ENCODE results near the gene GPR15LG. TPM values are rescaled to one million over a fixed set of nuclear protein-coding genes. Genes with fewer than 3 reads are reported as not detected.
"Not testable (repeated sequence)": the region's sequence is repeated elsewhere in the genome, so short reads cannot be mapped to it uniquely, and the experiment has no call there.

The GPR15LG gene
- polyA plus RNA-seq, 3 donors, result 0.25 TPM; not detected in 2

DNA sequence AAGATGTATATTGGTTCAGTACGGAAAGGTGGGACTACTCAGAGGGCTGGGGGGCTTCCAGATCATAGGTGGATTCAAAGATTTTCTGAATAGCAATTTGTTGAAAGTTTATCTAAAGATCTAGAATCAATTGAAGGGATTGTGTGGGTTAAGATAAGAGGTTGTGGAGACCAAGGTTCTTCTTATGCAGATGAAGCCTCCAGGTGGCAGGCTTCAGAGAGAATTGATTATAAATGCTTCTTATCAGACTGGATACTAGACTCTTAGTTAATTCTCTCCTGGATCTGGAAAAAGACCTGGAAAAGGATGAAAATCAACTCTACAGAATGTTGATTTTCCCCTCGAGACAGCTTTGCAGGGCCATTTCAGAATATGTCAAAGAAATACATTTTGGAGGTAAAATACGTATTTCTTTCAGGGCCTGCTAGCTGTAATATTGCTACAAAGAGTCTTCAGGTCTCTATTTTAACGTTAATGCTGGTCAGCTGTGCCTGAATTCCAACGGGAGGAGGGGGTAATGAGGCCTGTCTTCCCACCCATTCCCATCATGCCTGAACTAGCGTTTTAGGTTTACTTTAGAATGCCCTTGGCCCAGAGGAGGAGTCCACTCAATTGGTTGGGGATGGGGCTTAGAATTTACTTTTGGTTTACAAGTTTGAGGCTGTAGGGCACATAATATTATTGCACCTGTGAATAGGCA is 12.8 kb upstream of the GPR15LG start:
- no peak overlapping the region for H3K27ac ChIP-seq (ENCODE audit: low read depth, low read length)
- 43 to 54% (median 47%) methylated on average over 6 of the region's 6 CpGs for WGBS, 3 donors

DNA sequence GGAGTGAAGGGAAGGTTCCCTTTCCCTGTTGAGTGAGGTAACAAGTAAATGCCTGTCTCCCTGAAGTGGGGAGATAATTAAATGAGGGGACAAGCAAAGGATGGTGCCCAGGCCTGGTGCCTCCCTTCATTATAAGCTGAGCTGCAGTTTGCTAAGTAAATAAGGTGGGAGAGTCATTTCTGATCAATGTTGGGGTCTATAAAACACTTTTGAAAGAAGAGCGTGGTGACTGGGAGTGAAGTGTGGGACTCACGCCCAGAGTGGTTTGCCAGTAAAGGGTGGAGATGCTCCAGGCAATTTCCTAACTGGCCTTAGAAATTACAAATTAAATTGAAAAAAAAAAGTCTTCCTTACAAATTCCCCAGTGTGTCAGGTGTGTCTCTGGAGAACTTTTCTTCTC is 9.6 kb upstream of the GPR15LG start:
- 50 to 75% (median 65%) methylated on average over 2 of the region's 2 CpGs for WGBS, 3 donors
- no peak overlapping the region for H3K27ac ChIP-seq (ENCODE audit: low read depth, low read length)

DNA sequence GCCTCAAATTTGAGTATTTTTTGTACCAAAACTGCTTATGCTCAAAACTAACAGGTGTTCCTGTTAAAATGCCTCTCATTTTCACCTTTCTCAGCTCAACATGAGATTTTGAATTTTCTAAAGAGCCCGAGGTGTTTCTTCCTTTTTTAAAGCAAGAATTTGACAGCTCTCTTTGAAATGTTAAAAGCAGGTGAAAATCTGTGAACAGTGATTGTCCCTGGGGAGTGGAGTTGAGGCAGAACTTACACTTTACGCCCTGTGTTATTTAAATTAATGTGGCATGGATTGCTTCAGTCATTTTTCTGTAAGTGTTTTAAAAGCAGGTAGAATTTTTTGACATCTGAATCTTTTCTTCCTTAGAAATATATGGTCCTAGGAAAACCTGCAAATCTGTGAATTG is 9.2 kb upstream of the GPR15LG start:
- H3K27ac ChIP-seq (ENCODE audit: low read depth, low read length), result no peak overlapping the region
- WGBS, 3 donors, result 27 to 40% (median 35%) methylated on average over 2 of the region's 2 CpGs

DNA sequence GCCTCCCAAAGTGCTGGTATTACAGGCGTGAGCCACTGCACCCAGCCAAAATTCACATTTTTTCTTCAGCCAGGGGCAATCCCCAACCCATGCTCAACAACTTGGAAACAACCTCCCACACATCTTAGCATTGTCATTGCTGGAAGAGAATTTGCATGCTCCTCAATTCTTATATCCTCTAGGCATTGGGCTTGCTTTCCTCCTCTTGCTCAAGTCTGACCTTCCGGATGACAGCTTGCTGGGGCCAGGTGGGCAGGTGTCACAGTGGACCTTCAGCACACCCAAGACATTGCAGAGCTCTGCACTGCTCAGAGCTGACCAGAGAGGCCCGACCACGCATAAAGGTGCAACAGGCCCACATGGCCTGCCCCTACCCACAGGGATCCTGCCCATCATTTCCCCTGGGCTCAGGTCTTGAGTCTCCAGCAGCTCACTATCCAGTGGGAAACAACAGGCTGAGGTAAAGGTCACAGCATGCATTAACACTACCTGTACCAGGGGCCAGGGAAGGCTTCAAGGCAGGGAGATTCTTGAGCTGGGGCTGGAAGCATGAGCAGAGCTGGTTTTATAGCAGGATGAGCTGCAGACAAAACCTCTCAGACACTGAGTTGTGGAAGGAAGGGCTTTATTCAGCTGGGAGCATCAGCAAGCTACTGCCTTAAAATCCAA is 6.8 kb upstream of the GPR15LG start:
- WGBS, 3 donors, result 90 to 91% (median 91%) methylated on average over 4 of the region's 4 CpGs
- no peak overlapping the region for H3K27ac ChIP-seq (ENCODE audit: low read depth, low read length)

DNA sequence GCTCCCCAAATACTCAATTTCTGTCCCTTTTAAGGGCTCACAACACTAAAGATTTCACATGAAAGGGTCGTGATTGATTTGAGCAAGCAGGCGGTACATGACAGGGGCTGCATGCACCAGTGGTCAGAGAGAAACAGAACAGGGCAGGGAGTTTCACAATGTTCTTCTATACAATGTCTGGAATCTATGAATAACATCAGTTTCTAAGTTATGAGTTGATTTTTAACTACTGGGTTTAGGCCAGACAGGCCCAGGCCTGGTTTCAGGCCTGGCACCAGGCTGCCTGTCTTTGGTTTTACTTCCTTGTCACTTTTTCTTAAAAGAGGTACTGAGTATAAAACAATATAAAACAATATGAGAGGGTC is 6.3 kb upstream of the GPR15LG start:
- 84 to 92% (median 89%) methylated on average over 2 of the region's 2 CpGs for WGBS, 3 donors
- not testable (repeated sequence) for H3K27ac ChIP-seq (ENCODE audit: low read depth, low read length)

DNA sequence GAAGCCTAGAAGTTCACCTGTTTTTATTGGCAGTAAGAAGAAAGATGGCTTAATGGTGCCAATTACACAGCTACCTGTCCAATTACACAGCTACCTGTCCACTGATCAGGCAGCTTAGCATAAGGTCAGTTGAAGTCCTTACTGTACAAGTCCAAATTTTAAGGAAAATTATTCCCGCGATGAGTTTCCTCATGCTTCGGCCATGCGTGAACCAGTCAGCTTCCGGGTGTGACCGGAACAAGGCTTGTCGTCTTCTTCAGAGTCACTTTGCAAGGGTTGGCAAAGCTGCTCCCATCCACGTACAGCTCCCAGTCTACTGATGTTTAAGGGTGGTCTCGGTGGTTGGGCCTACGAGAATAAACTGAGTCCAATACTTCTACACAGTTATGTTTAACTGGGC is 5.2 kb upstream of the GPR15LG start:
- H3K27ac ChIP-seq (ENCODE audit: low read depth, low read length), result not testable (repeated sequence)
- 95 to 98% (median 96%) methylated on average over 10 of the region's 10 CpGs for WGBS, 3 donors

DNA sequence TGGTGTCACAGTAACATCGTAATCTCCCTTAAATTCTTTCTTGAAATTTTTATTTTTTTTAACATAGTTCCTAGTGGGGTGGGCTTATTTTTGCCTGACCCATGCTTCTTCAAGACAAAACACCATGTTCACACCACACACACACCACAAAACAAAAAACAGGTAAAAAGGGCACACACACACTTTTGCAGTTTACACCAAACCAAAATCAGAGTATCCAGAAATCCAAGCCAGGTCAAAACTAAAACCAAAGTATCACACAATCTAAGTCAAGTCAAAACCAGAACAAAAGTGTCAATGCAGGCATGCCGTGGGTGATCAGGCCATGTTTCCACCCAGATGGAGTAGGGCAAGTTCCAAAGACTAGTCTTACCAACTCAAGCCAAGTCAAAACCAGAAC is 2.4 kb upstream of the GPR15LG start:
- 73 to 86% (median 80%) methylated on average over 2 of the region's 2 CpGs for WGBS, 3 donors
- H3K27ac ChIP-seq (ENCODE audit: low read depth, low read length), result not testable (repeated sequence)

DNA sequence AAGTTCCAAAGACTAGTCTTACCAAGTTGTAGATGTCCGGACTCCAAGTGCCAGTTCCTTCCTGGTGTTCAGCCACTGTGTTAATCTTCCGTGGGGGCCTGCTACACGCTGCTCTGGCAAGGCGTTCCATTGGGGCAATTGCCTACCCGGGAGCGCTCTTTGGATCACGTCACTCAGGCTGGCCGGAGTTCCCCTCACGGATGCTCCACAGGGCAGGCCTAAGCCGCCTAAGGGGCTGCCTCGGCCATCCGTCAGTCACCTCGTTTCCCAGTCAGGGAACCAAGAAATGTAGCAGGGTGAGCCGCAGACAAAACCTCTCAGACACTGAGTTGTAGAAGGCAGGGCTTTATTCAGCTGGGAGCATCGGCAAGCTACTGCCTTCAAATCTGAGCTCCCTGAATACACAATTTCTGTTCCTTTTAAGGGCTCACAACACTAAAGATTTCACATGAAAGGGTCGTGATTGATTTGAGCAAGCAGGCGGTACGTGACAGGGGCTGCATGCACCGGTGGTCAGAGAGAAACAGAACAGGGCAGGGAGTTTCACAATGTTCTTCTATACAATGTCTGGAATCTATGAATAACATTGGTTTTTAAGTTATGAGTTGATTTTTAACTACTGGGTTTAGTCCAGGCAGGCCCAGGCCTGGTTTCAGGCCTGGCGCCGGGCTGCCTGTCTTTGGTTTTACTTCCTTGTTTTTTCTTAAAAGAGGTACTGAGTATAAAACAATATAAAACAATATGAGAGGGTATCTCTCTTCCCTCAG is 1.7 kb upstream of the GPR15LG start:
- H3K27ac ChIP-seq (ENCODE audit: low read depth, low read length), result not testable (repeated sequence)
- 78 to 89% (median 82%) methylated on average over 18 to 20 of the region's 21 CpGs for WGBS, 3 donors

DNA sequence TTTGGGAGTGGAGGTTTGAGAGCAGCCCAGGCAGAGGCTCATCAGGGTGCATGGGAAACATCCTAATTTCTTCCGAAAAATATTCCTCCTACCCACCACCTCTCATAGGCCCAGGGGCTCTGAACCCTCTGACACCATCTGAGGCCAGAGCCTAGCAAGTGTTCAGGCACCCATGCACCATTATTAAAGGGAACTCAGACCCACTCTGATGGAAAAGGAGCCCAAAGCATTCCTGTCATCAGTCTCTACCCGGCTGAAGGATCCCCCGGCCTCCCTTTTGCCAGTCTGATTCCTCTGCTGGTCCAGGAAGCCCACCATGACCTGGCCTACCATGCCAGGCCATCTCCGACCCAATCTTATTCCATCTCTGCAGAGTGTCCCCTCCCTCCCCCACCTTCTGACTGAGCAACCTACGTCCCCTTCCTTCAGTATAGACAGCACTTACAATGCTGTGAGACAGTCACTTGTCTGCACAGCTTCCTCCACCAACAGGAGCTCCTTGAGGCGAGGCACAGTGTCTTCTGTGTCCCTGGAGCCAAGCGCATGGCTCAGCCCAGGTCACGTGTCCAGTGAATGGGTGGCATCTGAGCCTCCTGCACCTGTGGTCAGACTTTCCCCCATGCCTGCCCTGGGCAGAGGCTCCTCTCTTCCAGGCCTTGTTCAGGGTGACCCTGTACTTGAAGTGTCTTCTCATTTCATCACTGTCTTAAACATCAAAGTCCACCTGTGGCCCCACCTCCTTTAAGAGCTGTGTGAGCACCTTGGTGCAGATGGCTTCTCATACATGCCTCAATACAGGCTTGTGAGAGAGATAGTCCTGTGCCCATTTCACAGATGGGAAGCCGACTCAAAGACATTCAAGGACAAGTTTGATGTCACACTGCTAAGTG is 889 bp upstream of the GPR15LG start:
- no peak overlapping the region for H3K27ac ChIP-seq (ENCODE audit: low read depth, low read length)
- 81 to 90% (median 89%) methylated on average over 9 of the region's 9 CpGs for WGBS, 3 donors

DNA sequence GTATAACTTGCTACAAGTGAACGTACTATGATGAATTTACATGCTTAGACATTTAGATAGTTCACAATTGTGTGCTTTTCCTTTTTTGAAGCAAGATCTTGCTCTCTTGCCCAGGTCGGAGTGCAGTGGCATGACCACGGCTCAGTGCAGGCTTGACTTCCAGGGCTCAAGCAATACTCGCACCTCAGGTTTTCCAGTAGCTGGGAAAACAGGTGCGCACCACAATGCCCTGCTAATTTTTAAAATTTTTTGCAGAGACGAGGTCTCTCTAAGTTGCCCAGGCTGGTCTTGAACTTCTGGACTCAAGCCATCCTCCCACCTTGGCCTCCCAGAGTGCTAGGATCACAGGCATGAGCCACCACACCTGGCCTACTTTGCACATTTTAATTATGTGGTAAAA is 1.8 kb downstream of the GPR15LG start:
- 86 to 91% (median 86%) methylated on average over 6 of the region's 6 CpGs for WGBS, 3 donors
- no peak overlapping the region for H3K27ac ChIP-seq (ENCODE audit: low read depth, low read length)

DNA sequence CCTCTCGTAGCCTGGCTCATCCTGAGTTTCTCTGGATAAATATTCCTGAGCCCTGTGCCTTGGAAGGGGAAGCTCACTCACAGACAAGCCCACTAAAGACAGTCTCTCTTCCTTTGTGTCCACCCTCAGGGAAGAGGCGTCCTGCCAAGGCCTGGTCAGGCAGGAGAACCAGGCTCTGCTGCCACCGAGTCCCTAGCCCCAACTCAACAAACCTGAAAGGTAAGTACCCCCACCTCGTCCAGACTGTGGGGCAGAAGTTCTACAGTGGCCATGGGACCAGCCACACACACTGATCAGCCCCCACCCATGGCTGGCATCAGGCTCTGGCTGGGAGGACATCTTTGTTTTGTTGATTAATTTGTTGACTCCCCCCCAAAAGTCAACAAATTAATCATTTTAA is 2.8 kb downstream of the GPR15LG start:
- H3K27ac ChIP-seq (ENCODE audit: low read depth, low read length), result no peak overlapping the region
- WGBS, 3 donors, result 57 to 84% (median 83%) methylated on average over 4 of the region's 4 CpGs

DNA sequence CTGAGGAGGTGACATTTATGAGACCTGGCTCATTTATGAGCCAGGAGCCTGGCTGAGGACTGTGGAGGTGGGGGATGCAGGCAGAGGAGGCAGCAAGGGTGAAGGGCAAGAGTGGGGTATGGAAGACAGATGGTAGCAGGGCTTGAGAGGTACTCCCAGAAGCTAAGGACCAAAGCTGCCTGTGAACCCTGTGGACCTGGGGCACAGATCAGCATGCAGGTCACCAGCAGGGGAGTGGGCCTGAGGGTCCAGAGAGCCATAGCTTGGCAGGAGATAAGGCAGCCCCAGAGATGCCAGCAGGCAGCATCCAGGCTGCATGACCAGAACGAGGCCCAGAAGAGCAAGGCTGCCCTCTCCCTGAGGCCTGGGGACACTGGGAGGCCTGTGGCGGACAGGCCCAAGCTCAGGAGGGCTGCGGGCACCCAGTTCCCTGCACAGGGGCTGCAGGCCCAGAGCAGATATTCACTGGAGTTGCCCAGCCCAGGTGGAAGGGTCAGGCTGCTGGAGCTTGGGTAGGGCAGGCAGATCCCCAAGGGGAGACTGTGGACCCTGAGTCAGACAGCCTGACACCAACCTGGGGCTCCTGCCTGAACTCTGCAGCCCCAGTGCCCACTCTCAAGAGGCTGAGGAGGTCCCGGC is 3.4 kb downstream of the GPR15LG start:
- no peak overlapping the region for H3K27ac ChIP-seq (ENCODE audit: low read depth, low read length)
- 87 to 91% (median 89%) methylated on average over 4 of the region's 4 CpGs for WGBS, 3 donors

DNA sequence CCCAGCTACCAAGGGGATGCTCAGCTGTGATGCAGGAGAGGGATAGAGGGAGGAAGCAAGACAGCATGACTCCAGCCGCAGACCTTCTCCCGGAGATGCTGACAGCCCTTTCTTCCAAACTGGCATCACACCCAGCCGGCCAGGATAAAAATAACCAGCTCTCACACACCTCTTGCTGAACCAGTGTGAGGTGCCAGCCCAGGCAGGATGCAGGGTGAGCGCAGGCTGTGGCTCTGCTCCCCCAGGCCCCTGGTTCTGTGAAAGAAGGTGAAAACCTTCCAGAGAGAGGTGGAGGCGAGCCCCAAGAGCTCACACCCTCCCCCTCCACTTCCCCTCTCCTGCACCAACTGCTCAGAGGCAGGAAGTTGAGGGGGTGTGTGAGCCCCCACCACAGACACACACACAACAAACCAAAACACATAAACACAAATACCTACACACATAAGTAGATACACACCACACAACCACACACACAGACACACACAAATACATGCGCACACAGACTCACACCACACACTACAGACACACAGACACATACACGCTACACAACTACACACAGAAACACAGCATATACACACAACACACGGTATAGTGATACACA is 4.0 kb downstream of the GPR15LG start:
- WGBS, 3 donors, result 58 to 73% (median 59%) methylated on average over 8 of the region's 8 CpGs
- no peak overlapping the region for H3K27ac ChIP-seq (ENCODE audit: low read depth, low read length)

DNA sequence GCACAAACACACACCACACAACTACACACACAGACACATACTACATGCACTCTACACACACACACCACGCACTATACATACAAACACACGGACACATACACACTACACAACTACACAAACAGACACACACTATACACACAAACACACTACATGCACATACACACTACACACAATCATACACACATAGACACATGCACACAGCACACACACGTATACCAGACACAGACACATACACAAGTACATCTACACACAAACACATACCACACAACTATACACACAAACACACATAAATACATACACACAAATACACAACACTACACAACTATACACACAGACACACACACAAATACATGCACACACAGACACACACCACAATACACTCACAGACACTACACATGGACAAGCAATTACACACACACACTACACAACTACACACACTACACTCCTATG is 4.6 kb downstream of the GPR15LG start:
- 83 to 95% (median 92%) methylated on average over 3 of the region's 3 CpGs for WGBS, 3 donors
- no peak overlapping the region for H3K27ac ChIP-seq (ENCODE audit: low read depth, low read length)

DNA sequence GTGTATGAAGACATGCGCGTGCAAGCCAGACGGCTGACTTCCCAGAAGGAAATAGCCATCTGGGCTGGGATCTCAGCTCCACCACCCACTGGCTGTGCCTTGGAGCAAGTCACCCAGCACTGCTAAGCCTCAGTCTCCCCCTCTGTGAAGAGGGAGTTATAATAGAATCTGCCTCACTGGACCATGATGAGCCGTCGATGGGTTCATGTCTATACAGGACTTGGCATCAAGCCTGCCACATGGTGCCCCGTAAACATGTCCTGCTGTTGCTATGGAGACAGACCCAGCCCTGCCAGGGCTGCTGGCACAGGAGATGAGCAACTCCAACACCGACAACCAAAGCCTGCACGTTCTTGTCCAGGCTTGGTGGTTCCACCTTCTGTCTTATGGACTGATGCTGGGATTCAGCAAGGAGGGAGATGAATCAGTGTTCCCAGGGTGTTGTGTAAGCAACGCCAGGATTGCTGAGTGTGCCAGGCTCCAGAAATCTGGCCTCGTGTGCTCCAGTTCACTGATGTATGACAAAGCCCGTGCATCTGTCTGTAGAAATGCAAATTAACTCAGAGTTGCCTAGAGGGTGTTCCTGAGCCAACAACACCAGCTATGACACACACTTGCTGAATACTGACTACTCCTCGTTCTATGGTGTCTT is 5.6 kb downstream of the GPR15LG start:
- no peak overlapping the region for H3K27ac ChIP-seq (ENCODE audit: low read depth, low read length)
- WGBS, 3 donors, result 65 to 70% (median 65%) methylated on average over 12 of the region's 12 CpGs

DNA sequence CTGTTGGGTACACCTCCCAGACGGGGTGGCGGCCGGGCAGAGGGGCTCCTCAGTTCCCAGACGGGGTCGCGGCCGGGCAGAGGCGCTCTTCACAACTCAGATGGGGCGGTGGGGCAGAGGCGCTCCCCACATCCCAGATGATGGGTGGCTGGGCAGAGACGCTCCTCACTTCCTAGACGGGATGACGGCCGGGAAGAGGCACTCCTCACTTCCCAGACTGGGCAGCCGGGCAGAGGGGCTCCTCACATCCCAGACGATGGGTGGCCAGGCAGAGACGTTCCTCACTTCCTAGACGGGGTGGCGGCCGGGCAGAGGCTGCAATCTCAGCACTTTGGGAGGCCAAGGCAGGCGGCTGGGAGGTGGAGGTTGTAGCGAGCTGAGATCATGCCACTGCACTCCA is 6.8 kb downstream of the GPR15LG start:
- H3K27ac ChIP-seq (ENCODE audit: low read depth, low read length), result not testable (repeated sequence)
- 88 to 93% (median 89%) methylated on average over 18 to 20 of the region's 22 CpGs for WGBS, 3 donors

DNA sequence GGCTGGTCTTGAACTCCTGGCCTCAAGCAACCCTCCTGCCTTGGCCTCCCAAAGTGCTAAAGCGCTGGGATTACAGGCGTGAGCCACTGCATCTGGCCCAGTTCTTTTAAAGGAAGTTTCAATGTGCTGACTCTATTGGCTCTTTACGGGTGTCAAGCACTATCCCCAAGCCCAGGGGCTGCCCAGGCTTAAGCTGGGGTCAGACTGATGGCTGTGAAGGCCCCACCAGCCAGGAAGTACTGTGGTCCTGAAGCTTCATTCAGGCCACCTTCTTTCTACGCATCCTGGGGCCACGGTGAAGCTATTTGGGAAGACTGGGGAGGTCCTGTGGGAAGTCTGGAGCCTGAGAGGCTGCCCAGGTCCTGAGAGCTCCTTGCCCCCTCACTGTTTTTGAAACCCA is 8.0 kb downstream of the GPR15LG start:
- H3K27ac ChIP-seq (ENCODE audit: low read depth, low read length), result no peak overlapping the region
- 84 to 93% (median 86%) methylated on average over 5 of the region's 5 CpGs for WGBS, 3 donors

Measured in adipose tissue (tissue), 3 donors.